Measurements from ENCODE around the gene AKAP8. TPM values are rescaled to one million over a fixed set of nuclear protein-coding genes. Genes with fewer than 3 reads are reported as not detected.
"Not testable (repeated sequence)": the region's sequence is repeated elsewhere in the genome, so short reads cannot be mapped to it uniquely, and the experiment has no call there.

Gene AKAP8
- polyA plus RNA-seq (2013, experiment 1 of 2; ENCODE audit: insufficient read length): 17.9 TPM
- 13.3 TPM for polyA plus RNA-seq (2013, experiment 2 of 2; ENCODE audit: insufficient read length)

DNA sequence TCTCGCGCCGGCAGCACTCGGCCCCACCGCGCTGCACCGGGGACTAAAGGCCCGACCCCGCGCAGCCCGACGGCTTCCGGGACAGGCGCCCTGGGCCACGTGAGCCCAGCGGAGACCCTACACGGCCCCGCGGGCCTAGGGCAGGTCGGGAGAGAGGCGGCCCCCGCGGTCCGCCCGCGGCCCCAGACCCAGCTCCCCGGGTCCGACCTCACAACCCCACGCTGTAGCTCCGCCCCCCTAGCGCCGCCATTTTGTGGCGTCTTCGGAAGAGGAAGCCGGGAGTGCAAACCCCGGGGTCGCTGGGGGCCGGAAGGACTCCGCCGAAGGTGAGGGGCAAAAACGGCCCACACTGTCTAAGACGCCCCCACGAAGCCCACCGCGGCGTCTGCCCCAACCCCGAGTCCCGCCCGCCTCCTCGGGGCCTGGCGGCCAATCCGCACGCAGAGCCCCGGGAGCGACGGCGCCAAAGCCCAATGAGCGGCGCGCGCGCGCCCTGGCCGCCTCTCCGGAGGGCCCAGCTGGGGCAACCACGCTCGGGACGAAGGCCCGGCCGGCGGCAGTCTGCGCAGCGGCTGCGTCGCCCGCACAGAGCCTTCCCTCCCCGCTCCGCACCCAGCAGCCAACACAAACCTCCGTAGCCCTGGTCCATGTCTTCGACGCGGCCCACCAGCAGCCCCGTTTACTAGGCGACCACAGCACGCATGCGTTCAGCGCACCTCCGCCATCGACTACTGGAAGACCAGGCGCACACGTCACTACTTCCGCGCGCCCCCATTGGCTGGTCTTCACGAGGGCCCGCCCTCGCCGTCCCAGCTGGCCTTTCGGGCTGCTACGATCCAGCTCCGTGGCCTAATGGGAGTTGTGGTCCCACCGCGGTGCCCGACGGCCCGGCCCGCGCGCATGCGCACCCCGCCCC is at the start of gene AKAP8:
AKAP8 (minus strand) TSS at position 705 of the 916 bp plus-strand sequence; CDS start at position 649, 56 bp downstream.
- DNase-seq: peak; percentile 98

DNA sequence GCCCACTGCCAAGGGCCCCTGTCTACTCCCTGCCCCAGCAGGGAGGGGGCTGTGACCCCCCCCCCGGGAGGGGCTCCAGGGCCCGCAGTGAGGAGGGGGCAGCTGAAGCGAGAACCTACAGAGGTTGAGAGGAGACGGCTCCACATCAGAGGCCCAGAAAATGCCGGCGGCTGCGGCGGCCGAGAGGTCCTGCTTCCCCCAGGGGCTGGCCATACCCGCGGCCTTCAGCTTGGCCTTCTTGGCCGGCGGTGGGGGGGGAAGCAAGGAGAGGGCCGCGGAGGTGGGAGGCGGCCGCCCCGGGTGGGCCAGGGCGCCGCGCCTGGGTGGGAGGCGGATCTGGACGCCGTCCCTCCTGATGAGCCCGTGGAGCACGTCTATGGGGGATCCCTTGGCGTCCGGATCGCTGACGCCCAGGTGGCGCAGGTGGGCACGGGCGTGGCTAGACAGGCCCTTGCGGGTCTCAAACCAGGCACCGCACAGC is 48.4 kb upstream of the AKAP8 start:
- DNase-seq: no peak

DNA sequence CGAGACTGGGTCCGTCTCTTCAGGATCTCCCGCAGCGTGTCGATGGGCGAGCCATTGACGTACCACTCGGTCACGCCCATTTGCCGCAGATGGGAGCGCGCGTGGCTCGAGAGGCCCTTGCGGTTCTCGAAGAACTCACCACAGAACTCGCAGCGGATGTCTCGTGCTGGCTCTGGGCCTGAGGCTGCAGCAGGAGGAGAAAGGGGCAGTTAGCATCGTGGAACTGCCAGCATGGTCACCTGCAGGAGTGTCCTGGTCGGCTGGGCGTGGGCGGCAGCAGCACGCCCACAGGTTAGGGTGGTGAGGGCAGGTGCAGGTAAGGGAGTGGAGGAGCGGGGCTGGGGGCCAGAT is 47.7 kb upstream of the AKAP8 start:
- DNase-seq: no peak

DNA sequence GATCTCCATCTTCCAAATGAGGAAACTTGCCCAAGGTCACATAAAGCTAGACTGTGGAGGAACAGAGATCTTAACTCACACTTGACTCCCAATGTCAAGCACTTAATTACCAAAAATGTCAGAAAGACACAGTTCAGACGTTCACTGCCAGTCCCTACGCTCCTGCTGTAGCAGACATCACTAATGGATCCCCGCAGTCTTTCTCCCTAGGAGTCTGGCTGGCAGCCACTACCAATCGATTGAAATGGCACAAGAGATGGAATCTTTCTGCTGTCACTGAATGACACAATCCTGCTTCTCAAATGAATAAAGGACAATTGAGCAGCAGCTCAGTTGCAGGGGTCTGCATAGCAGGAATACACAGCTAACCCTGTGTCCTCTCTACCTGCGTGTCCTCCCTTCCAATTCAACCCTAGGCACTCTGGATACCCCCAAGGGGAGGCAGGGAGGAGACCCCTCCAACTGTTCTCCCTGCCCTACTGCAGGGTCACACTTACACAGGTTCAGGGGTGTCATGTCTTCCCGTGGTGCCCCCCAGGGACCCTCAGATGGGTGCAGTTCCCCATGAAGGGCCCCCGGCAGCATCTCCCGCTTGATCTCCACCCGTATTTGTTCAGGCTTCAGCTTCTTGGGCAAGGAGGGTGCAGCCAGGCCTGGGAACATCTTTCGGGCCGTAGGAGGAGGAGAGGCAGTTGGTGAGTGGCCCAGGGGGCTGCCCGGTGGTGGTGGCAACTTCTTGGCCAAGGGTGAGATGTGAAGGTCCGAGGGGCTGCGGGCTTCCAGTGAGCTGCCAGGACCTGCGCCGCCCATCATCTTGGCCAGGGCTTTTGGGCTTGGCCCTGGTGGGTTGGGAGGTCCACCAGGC is 47.1 kb upstream of the AKAP8 start:
- no peak for DNase-seq

DNA sequence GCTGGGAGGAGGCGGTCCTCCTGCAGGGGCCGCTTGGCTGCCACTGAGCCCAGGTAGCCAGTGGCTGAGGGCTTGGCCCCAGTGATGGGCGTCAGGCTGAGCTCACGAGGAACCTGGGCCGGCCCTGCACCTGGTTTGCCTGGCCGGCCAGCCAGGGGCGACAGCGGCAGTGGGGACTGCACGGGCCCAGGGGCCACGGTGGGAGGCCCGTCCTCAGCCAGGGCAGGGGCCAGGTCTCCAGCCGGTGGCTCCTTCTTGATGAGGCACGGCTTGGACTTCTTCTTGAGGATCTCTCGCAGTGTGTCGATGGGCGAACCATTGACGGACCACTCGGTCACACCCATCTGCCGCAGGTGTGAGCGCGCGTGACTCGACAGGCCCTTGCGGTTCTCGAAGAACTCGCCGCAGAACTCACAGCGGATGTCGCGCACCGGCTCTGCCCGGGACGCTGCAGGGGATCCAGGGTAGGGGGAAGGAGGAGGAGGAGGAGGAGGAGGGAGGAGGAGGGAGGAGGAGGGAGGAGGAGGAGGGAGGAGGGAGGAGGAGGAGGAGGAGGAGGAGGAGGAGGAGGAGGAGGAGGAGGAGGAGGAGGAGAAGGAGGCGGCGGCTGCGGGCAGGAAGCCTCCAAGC is 45.8 kb upstream of the AKAP8 start:
- no peak for DNase-seq

DNA sequence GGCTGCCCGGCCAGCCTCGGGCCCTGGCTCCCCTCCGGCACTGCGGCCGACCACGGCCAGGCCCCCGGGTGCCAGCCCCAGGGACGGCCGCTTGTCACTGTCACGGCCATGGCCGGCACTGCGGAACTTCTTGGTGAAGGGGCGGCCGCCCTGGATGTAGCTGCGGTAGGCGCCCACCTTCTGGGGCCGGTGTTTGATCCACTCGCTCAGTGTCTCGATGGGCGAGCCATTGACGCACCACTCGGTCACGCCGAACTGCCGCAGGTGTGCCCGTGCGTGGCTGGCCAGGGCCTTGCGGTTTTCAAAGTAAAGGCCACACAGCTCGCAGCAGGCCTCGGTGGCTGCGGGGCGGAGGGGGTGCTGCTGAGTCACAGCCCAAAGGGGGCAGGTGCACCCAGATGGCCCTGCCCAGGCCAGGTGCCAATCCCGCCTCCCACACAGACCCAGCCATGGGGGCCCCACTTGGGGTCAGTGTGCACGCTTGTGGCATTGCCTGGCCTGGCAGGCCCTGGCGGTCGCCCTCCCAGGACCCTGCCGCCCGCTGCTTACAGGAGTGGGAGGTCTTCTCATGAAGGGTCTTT is 45.2 kb upstream of the AKAP8 start:
- no peak for DNase-seq

DNA sequence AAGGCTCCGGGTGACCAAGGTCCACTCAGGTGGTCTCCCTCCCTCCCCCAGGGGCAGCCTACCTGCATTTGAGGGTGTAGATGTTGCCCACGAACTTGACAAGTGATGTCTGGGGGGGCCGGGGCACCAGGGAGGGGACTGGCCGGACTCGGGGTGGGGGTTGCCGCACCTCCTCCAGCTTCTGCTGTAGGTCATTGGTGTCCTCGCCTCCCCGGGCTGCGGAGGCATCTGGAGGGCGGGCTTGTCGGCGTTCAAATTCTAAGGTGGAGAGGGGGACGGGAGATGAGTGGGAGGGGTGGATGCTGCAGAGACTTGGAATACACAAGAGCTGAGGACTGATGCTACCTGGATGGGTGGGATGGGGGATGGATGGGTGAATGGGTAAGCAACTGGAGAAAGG is 44.5 kb upstream of the AKAP8 start:
- no peak for DNase-seq

DNA sequence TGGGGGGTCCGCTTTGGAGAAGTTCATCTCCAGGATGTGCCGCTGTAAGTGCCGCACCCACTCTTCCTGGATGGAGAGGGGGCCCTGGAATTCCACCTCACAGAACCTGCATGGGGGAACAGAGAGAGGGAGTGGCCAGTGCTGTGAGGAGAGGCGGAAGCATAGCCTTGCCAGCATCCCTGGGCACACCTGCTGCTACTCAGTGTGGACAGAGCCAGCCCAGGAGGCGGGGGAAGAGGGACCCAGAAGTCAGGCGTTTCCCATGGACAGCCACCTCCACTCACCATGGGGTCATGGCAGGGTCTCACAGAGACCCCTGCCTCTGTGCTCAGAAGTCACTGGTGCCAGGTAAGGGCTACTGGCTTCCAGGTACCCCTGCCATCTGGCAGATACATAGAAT is 43.5 kb upstream of the AKAP8 start:
- no peak for DNase-seq

DNA sequence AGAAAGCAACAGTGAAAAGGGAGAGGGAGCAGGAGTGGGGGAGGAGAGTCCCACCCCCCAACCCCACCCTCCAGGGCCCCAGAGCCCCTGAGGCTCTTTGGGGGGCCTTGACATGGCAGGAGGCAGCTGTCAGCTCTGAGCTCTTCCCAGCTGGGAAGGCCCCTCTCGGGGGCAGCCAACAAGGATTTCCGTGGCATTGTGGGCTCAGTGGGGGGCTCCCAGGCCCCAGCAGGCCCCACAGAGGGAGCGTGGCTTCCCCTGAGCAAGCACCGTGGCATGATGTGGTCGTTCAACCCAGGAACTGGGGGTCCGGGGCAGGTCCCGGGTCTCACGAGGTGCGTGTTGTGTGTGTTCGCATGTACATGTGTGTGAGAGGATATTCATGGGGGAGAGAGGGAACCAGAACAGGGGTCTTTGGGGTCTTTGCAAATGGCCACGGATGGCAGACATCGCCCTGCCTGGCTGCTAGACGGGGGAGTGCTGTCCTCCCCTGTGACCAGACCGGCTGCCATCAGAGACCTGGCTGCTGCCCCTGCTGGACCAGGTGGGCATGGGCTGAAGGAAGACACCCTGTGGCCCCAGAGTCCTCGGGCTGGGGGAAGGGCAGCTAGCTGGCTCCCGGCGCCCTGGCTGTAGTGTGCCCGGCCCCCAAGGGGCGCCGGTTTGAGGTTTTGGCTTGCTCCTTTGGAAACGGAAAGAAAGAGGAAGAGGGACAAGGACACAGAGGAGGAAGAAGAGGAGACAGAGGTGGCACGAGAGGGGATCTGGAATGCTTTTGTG is 42.9 kb upstream of the AKAP8 start:
- DNase-seq: no peak

DNA sequence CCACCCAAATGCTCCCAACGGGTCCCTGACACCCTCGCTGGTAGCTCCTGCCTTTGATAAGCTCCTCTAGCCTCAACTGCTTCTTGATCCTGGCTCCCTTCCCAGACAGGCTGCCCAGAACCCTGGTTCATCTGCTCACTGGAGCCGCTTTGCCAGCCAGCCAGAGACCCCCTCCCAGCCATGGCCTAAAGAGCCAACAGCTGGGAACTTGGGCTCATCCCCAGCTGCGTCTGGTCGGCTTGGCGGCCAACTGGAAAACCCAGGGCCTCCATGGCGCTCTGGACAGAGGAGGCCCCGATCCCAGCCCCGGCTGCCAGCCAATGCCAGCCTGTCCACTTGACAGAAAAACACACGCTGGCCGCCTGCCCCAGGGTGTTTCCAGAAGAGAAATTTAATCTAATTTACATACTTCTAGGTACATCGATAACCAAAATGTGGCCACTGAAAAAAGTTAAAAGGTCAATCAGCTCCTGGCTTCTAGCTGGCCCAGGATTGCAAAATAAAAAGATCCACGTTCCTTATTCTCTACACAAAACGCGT is 42.2 kb upstream of the AKAP8 start:
- DNase-seq: no peak

DNA sequence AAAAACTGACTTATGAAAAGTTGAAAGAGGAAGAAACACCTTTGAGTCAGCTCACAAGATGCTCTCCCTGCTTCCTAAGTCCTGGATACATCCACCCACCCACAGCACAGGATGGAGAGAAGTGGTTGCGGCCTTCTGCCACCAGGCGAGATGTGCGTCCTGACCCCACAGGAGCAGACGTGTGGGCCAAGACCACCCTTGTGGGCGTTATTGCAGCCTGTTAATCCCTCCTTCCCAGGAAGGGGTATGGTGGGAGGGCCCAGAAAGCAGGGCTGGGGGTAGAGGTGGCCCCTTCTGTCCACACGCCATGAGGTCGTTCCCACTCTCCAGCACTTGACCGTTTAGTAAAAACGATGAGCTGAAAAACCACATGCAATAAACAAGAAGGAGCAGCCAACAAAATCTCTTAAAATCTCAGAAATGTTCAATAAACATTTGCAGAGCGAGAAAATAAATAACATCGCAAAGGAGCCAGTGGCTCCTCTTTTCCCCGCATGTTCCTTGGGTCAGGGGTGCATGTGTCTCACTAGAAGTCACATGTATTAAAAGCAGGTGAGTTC is 41.6 kb upstream of the AKAP8 start:
- no peak for DNase-seq

DNA sequence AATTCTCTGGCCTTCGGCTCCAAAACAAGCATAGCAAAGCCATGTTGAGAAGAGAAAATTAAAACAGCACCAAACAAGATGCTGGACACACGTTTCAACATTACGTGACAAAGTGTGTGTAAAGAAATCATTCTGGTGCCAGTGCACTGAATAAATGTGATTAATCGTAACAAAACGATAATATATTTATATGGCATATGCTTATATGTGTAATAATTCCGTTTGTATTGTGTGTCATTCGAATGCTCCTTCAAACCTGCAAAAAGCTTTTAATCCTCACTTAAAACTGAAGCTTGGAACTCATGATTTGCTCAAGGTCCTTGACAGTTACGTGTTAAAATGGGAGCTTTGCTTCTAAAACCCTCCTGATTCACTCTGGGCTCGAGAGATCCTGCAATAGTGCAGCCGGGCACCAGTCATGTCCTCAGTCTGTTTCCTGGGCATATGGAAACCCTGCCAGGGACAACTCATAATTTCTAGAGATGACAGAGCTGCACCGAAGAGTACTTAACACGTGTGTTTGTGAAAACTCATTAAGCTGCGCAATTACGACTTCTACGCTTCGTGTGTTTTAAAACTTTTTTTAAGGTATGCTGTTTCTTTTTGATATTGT is 39.9 kb upstream of the AKAP8 start:
- DNase-seq: no peak

DNA sequence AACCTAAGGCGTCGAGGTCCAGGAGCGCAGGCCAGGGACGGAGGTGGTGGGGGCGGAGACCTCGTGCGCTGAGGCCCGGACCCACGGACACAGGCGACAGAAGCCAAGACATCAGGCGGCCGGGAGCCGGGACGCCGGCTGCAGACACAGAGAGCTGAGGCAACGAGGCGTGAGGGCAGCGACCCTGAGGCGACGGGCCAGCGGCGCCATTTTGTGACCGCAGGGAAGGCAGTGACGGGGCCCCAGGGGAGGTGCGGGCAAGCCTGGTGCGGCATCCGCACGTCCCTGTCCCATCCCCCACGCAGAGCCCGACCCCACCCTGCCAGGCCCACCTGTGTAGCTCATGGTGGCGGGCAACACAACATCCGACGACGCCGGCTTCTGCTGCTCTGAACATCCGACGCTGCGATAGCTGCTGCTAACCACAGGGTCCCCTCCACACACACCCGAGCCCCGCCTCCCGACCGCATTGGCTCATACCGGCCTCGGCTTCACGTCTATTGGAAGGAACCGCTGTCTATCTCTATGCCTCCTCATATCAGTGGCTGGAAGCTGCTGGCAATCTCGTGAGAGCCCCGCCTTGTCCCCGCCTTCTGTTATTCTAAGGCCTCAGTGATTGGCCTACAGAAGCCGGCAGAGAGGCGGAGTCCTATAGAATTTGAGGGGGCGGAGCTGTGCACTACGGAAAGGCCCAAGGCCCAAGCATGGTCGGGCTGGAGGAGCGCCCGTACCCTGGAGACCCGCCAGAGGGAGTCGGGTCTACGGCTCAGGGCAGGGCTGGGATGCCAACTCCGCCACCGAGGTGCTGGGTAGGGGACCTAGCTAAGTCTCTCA is 39.2 kb upstream of the AKAP8 start, which contains the start of gene AKAP8L:
AKAP8L (minus strand) TSS at position 410 of the 834 bp plus-strand sequence; CDS start at position 345, 65 bp downstream.
- DNase-seq: peak; percentile 100

DNA sequence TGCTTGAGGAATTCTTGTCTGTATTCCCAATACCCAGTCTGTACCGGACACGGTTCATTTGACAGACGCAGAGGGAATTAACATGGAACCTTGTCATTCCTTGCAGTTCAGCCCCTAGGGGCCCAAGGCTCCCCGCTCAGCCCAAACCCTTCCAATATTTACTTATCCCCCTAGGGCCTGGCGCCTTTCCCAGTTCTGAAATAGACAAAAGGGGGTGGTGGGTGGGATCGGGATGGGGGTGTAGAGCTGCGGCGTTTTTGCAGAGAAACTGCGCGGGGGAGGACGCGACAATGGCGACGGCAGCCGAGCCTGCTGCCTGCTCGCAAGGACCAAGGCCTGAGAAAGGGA is 38.6 kb upstream of the AKAP8 start:
- DNase-seq: peak; percentile 59

DNA sequence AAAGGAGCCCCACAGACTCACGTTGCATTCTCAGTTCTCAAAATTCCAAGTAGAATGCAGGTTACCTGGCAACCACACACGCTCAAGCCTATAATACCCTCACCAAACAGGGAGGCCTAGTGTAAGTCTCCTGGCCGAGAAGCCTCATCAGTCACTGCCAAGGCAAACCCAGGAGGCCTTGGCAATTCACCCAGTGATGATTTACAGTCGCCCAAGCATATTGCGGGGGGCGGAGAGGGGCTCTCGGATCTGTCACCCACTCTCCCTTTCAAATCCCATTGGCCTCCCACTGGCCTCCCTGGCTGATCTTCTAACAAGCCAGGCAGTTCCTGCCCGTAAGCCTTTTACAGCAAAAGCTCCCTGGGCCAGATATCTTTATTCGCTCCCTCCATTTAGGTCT is 38.1 kb upstream of the AKAP8 start:
- no peak for DNase-seq

DNA sequence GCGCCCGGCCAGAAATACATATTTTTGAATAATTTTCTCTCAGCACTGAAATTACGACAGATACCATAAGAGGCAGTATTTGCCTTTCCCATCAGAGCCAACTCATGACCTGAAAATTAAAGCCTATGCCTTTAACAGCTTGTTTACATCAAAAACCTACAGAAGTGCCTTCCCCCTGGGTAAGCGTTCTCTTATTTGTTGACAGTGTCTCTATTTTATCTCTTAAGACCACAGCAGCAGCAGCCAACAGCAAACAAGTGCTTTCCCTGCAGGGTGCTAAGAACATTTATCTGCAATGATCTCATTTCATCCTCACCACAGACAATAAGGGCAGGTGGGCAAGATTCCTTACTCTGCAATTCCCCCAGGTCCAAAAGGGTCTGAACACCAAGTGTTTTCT is 33.2 kb upstream of the AKAP8 start:
- no peak for DNase-seq

DNA sequence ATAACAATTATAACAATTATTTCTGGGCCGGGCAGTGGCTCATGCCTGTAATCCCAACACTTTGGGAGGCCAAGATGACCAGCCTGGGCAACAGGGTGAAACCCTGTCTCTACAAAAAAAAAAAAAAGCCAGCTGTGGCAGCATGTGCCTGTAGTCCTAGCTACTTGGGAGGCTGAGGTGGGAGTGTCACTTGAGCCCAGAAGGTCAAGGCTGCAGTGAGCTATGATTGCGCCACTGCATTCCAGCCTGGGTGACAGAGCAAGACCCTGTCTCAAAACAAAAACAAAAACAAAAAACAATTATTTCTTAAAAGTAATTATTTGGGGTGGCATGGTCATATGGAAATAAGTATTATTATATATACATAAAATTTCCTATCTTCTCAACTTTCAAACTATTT is 31.8 kb upstream of the AKAP8 start:
- DNase-seq: not testable (repeated sequence)

DNA sequence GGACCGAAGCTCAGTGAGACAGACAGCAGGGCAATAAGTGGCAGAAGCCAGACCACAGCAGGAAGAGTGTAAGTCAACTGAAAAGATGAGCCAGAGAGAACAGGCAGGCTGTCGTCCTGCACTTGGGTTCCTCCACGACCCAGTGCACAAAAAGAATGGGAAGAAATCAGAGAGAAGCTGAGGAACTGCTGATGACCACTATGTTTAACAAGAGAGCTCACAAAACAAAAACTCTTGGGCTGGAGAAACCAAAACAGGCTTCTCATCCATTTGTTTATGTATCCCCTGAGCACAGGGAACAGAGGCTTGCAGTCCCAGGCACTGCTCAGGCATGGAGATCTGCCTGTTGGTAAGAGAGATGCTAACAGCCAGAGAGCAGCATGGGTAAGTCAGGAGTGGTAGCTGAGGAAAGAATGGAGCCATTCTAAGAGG is 25.2 kb upstream of the AKAP8 start:
- no peak for DNase-seq

DNA sequence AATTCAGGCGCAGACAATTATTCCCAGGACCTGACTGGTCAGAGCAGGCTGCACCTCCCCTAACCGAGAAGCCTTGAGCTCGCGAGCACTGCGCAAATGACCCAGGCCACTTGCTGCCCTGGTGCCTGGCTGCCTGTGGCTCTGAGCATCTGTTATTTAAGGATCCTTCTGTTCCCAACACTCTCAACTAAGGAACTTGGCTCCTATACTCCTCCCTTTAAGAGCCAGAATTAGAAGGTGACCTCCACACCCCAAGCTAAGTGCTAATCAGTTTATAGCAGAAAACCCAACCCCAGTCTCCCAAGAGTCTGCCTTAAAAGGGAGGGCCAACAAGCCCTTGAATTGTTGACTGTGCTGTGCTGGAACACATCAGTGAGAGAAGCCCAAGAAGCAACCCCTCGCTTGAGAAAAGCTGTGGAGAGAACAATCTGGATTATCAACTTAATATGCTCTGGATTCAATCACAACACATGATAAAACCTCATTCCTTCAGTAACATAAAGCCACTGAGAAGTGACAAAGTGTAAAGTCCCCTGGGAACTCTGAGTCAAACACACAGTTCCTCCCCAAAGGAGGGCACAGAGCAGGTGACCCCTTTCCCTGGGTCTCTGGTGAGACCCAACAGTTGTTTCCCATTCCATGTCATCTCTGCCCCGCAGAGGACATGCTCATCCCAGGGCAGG is 24.7 kb upstream of the AKAP8 start:
- no peak for DNase-seq
